ENCODE results near the gene NXT1.

Gene NXT1

GRCh38 chr20:23350904-23351838 is 580 bp downstream of the NXT1 start:
- TF ChIP-seq SUZ12 (IDR thresholded peaks at IDR 0.05; ENCODE audit: extremely low read depth, insufficient read depth, insufficient read length) (no peak), ZNF274 (IDR thresholded peaks at IDR 0.05; ENCODE audit: low read depth, low read length) (no peak), YY1 (IDR thresholded peaks at IDR 0.05; ENCODE audit: insufficient read depth, insufficient read length) (no peak)
- peaks cover 37% of the 10 kb centered on the region for H3K36me3 ChIP-seq (ENCODE audit: insufficient read depth, insufficient read length, low read length)
- H3K9ac ChIP-seq (ENCODE audit: insufficient read length, low read depth), result peak overlapping the region; percentile 82
- H3K9me3 ChIP-seq (ENCODE audit: insufficient read depth, low read length), result no peaks in the 10 kb centered on the region
- H3K27me3 ChIP-seq (ENCODE audit: insufficient read depth, insufficient read length), result no peaks in the 10 kb centered on the region
- H3K4me1 ChIP-seq (ENCODE audit: insufficient read depth, insufficient read length), result peaks cover 4% of the 10 kb centered on the region
- peak overlapping the region; percentile 78 for H3K4me3 ChIP-seq (ENCODE audit: insufficient read length, low read depth)
- no peak for DNase-seq (ENCODE audit: low read depth, low spot score)

- TF ChIP-seq SUZ12 (IDR thresholded peaks at IDR 0.05; ENCODE audit: extremely low read depth, insufficient read depth, insufficient read length) (no peak), YY1 (IDR thresholded peaks at IDR 0.05; ENCODE audit: insufficient read depth, insufficient read length) (no peak), ZNF274 (IDR thresholded peaks at IDR 0.05; ENCODE audit: low read depth, low read length) (no peak)
- Histone ChIP-seq H3K36me3 (ENCODE audit: insufficient read depth, insufficient read length, low read length) (peaks cover 39% of the 10 kb centered on the region), H3K4me1 (ENCODE audit: insufficient read depth, insufficient read length) (peaks cover 4% of the 10 kb centered on the region), H3K9ac (ENCODE audit: insufficient read length, low read depth) (no peak overlapping the region), H3K27me3 (ENCODE audit: insufficient read depth, insufficient read length) (no peaks in the 10 kb centered on the region), H3K4me3 (ENCODE audit: insufficient read length, low read depth) (no peak overlapping the region), H3K9me3 (ENCODE audit: insufficient read depth, low read length) (no peaks in the 10 kb centered on the region)
- no peak for DNase-seq (ENCODE audit: low read depth, low spot score)
These were observed 5.6 kb downstream of the NXT1 start for GRCh38 chr20:23356203-23356602.

GRCh38 chr20:23357767-23358562 is 7.4 kb downstream of the NXT1 start:
- TF ChIP-seq ZNF274 (IDR thresholded peaks at IDR 0.05; ENCODE audit: low read depth, low read length), result no peak
- no peak for TF ChIP-seq SUZ12 (IDR thresholded peaks at IDR 0.05; ENCODE audit: extremely low read depth, insufficient read depth, insufficient read length)
- TF ChIP-seq YY1 (IDR thresholded peaks at IDR 0.05; ENCODE audit: insufficient read depth, insufficient read length), result no peak
- no peaks in the 10 kb centered on the region for H3K9me3 ChIP-seq (ENCODE audit: insufficient read depth, low read length)
- H3K4me3 ChIP-seq (ENCODE audit: insufficient read length, low read depth), result peak overlapping the region; percentile 79

GRCh38 chr20:23358563-23358906 is 7.9 kb downstream of the NXT1 start:
- H3K9ac ChIP-seq (ENCODE audit: insufficient read length, low read depth), result peak overlapping the region; percentile 21
- H3K27me3 ChIP-seq (ENCODE audit: insufficient read depth, insufficient read length), result no peaks in the 10 kb centered on the region
- no peak for DNase-seq (ENCODE audit: low read depth, low spot score)
- H3K9me3 ChIP-seq (ENCODE audit: insufficient read depth, low read length), result no peaks in the 10 kb centered on the region
- H3K4me3 ChIP-seq (ENCODE audit: insufficient read length, low read depth), result peak overlapping the region; percentile 8
- H3K36me3 ChIP-seq (ENCODE audit: insufficient read depth, insufficient read length, low read length), result peaks cover 28% of the 10 kb centered on the region
- H3K4me1 ChIP-seq (ENCODE audit: insufficient read depth, insufficient read length), result peaks cover 9% of the 10 kb centered on the region
- no peak for TF ChIP-seq YY1 (IDR thresholded peaks at IDR 0.05; ENCODE audit: insufficient read depth, insufficient read length)
- TF ChIP-seq SUZ12 (IDR thresholded peaks at IDR 0.05; ENCODE audit: extremely low read depth, insufficient read depth, insufficient read length), result no peak
- no peak for TF ChIP-seq ZNF274 (IDR thresholded peaks at IDR 0.05; ENCODE audit: low read depth, low read length)

More at GRCh38 chr20:23357767-23358562, 7.4 kb downstream of the NXT1 start:
- H3K9ac ChIP-seq (ENCODE audit: insufficient read length, low read depth), result peak overlapping the region; percentile 87
- H3K27me3 ChIP-seq (ENCODE audit: insufficient read depth, insufficient read length), result no peaks in the 10 kb centered on the region
- DNase-seq (ENCODE audit: low read depth, low spot score), result peak; percentile 97
- H3K36me3 ChIP-seq (ENCODE audit: insufficient read depth, insufficient read length, low read length), result peaks cover 31% of the 10 kb centered on the region
- peaks cover 5% of the 10 kb centered on the region for H3K4me1 ChIP-seq (ENCODE audit: insufficient read depth, insufficient read length)

GRCh38 chr20:23358923-23359593 is 8.5 kb downstream of the NXT1 start:
- no peak for TF ChIP-seq ZNF274 (IDR thresholded peaks at IDR 0.05; ENCODE audit: low read depth, low read length)
- no peak for TF ChIP-seq SUZ12 (IDR thresholded peaks at IDR 0.05; ENCODE audit: extremely low read depth, insufficient read depth, insufficient read length)
- TF ChIP-seq YY1 (IDR thresholded peaks at IDR 0.05; ENCODE audit: insufficient read depth, insufficient read length), result no peak
- Histone ChIP-seq H3K27me3 (ENCODE audit: insufficient read depth, insufficient read length) (no peaks in the 10 kb centered on the region), H3K4me1 (ENCODE audit: insufficient read depth, insufficient read length) (peaks cover 9% of the 10 kb centered on the region), H3K36me3 (ENCODE audit: insufficient read depth, insufficient read length, low read length) (peaks cover 23% of the 10 kb centered on the region), H3K9ac (ENCODE audit: insufficient read length, low read depth) (peak overlapping the region; percentile 21), H3K4me3 (ENCODE audit: insufficient read length, low read depth) (no peak overlapping the region), H3K9me3 (ENCODE audit: insufficient read depth, low read length) (no peaks in the 10 kb centered on the region)
- DNase-seq (ENCODE audit: low read depth, low spot score), result no peak

GRCh38 chr20:23360531-23360930 is 9.9 kb downstream of the NXT1 start:
- Histone ChIP-seq H3K9ac (ENCODE audit: insufficient read length, low read depth) (peak overlapping the region; percentile 96), H3K36me3 (ENCODE audit: insufficient read depth, insufficient read length, low read length) (peaks cover 23% of the 10 kb centered on the region), H3K4me1 (ENCODE audit: insufficient read depth, insufficient read length) (peaks cover 11% of the 10 kb centered on the region), H3K27me3 (ENCODE audit: insufficient read depth, insufficient read length) (no peaks in the 10 kb centered on the region), H3K4me3 (ENCODE audit: insufficient read length, low read depth) (peak overlapping the region; percentile 89), H3K9me3 (ENCODE audit: insufficient read depth, low read length) (no peaks in the 10 kb centered on the region)
- TF ChIP-seq ZNF274 (IDR thresholded peaks at IDR 0.05; ENCODE audit: low read depth, low read length) (no peak), SUZ12 (IDR thresholded peaks at IDR 0.05; ENCODE audit: extremely low read depth, insufficient read depth, insufficient read length) (no peak), YY1 (IDR thresholded peaks at IDR 0.05; ENCODE audit: insufficient read depth, insufficient read length) (no peak)
- no peak for DNase-seq (ENCODE audit: low read depth, low spot score)
